ENCODE results near the gene IL1F10. TPM values are rescaled to one million over a fixed set of nuclear protein-coding genes. Genes with fewer than 3 reads are reported as not detected.

IL1F10 gene
- total RNA-seq, 1 donor from 2014 or later, result not detected

DNA sequence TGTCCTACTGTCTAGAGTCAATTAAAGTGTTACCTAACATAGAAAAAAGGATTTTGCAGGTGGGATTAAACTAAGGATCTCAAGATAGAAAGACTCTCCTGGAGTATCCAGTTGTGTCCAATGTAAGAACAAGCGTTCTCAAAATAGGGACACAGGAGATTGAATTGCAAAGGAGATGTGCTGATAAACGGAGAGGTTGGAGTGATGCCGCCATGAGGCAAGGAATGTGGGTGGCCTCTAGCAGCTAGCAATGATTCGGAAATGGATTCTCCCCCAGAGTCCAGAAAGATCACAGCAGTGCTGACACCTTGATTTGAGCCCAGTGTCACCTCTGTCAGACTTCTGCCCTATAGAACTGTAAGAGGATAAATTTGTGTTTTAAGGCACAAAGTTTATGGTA is 35.5 kb downstream of the IL1F10 start:
- peaks cover 2% of the 10 kb centered on the region for H3K27me3 Mint-ChIP-seq (ENCODE audit: insufficient read depth, low read depth)
- no peak for DNase-seq (ENCODE audit: low spot score)

GRCh38 chr2:113104054-113104611 is 36.4 kb downstream of the IL1F10 start:
- no peaks in the 10 kb centered on the region for H3K27me3 ChIP-seq
- Mint-ChIP-seq H3K4me3 (no peak overlapping the region), H3K36me3 (no peaks in the 10 kb centered on the region), H3K27ac (no peak overlapping the region), H3K9me3 (peaks cover 10% of the 10 kb centered on the region), H3K4me1 (no peaks in the 10 kb centered on the region), H3K27me3 (ENCODE audit: insufficient read depth, low read depth) (peaks cover 2% of the 10 kb centered on the region)
- no peak overlapping the region for H3K4me2 ChIP-seq
- H2AFZ ChIP-seq (replicated peaks), result no peak overlapping the region
- no peaks in the 10 kb centered on the region for H3K4me1 ChIP-seq
- H3K9me3 ChIP-seq (ENCODE audit: low read depth), result no peaks in the 10 kb centered on the region
- H3K79me2 ChIP-seq (ENCODE audit: low read depth), result no peaks in the 10 kb centered on the region
- no peak overlapping the region for H3K9ac ChIP-seq
- H4K20me1 ChIP-seq (ENCODE audit: low read depth), result no peaks in the 10 kb centered on the region
- H3K27ac ChIP-seq, result no peak overlapping the region
- H3K4me3 ChIP-seq, result no peak overlapping the region
- no peak for DNase-seq (ENCODE audit: low spot score)
- H3K36me3 ChIP-seq, result no peaks in the 10 kb centered on the region
- no peaks in the 10 kb centered on the region for H3F3A ChIP-seq (ENCODE audit: low read depth)
- TF ChIP-seq CTCF (IDR thresholded peaks at IDR 0.05) (no peak), EZH2 (IDR thresholded peaks at IDR 0.05) (no peak), EZH2phosphoT487 (IDR thresholded peaks at IDR 0.05) (no peak)

More for the DNA sequence above, 35.5 kb downstream of the IL1F10 start:
- Histone ChIP-seq H3K27ac (no peak overlapping the region), H3K79me2 (ENCODE audit: low read depth) (no peaks in the 10 kb centered on the region), H2AFZ (replicated peaks) (no peak overlapping the region), H3K4me3 (no peak overlapping the region), H4K20me1 (ENCODE audit: low read depth) (no peaks in the 10 kb centered on the region), H3F3A (ENCODE audit: low read depth) (no peaks in the 10 kb centered on the region), H3K4me2 (no peak overlapping the region), H3K9ac (no peak overlapping the region), H3K9me3 (ENCODE audit: low read depth) (no peaks in the 10 kb centered on the region), H3K4me1 (no peaks in the 10 kb centered on the region), H3K27me3 (no peaks in the 10 kb centered on the region), H3K36me3 (no peaks in the 10 kb centered on the region)
- Mint-ChIP-seq H3K4me1 (no peaks in the 10 kb centered on the region), H3K9me3 (peaks cover 12% of the 10 kb centered on the region), H3K4me3 (no peak overlapping the region), H3K27ac (no peak overlapping the region), H3K36me3 (no peaks in the 10 kb centered on the region)
- TF ChIP-seq EZH2 (IDR thresholded peaks at IDR 0.05), result no peak
- no peak for TF ChIP-seq CTCF (IDR thresholded peaks at IDR 0.05)

GRCh38 chr2:113105047-113105785 is 37.4 kb downstream of the IL1F10 start:
- Mint-ChIP-seq H3K9me3 (peaks cover 10% of the 10 kb centered on the region), H3K4me3 (no peak overlapping the region), H3K27me3 (ENCODE audit: insufficient read depth, low read depth) (peaks cover 2% of the 10 kb centered on the region), H3K27ac (no peak overlapping the region), H3K36me3 (no peaks in the 10 kb centered on the region), H3K4me1 (no peaks in the 10 kb centered on the region)
- no peak for TF ChIP-seq EZH2phosphoT487 (IDR thresholded peaks at IDR 0.05)
- TF ChIP-seq EZH2 (IDR thresholded peaks at IDR 0.05), result no peak
- no peak for TF ChIP-seq CTCF (IDR thresholded peaks at IDR 0.05)
- H3K4me3 ChIP-seq, result no peak overlapping the region
- no peak overlapping the region for H3K4me2 ChIP-seq
- no peak overlapping the region for H2AFZ ChIP-seq (replicated peaks)
- no peaks in the 10 kb centered on the region for H3K9me3 ChIP-seq (ENCODE audit: low read depth)
- no peaks in the 10 kb centered on the region for H3K4me1 ChIP-seq
- no peak overlapping the region for H3K9ac ChIP-seq
- no peak for DNase-seq (ENCODE audit: low spot score)
- no peak overlapping the region for H3K27ac ChIP-seq
- H3K27me3 ChIP-seq, result no peaks in the 10 kb centered on the region
- no peaks in the 10 kb centered on the region for H3K36me3 ChIP-seq
- no peaks in the 10 kb centered on the region for H3F3A ChIP-seq (ENCODE audit: low read depth)
- no peaks in the 10 kb centered on the region for H4K20me1 ChIP-seq (ENCODE audit: low read depth)
- no peaks in the 10 kb centered on the region for H3K79me2 ChIP-seq (ENCODE audit: low read depth)
